HCT116 (cell line): ENCODE measurements around the gene CLCN4. TPM values are rescaled to one million over a fixed set of nuclear protein-coding genes. Genes with fewer than 3 reads are reported as not detected.

ENCODE experiments used
- ATAC-seq: fragments of 200-7000 bp; cut with Tn5 transposase; 2 replicates; pipeline ENCODE4 v1.9.1; 2020; ENCODE audit warnings: mild to moderate bottlenecking, moderate library complexity
- BruUV-seq: library from RNA; stranded (reverse); fragments of 400-500 nt; replicated peaks from 2 replicates; lab custom pipeline; 2021; lab: Mats Ljungman, UMichigan
- CTCF ChIA-PET: fragments of 300-600 bp; sonication (Branson Sonifier 250); formaldehyde crosslinking; loops from one replicate; lab custom pipeline; 2021; ENCODE audit warnings: antibody characterized with exemption; lab: Charles Lee
- POLR2A ChIA-PET: fragments of 300-600, 350-600 bp; sonication (Branson Sonifier 250); formaldehyde crosslinking; loops from one replicate; lab custom pipeline; 2021; ENCODE audit warnings: antibody characterized with exemption; lab: Charles Lee
- RAD21 ChIA-PET, 2 experiments: fragments of 300-600 bp; sonication (Branson Sonifier 250); formaldehyde crosslinking; loops; one replicate each; lab custom pipeline; 2023; ENCODE audit warnings: low total read pairs in 2 of 2; ENCODE audit not compliant: uncharacterized antibody in 2 of 2, unreplicated experiment in 2 of 2, low non-redundant PET in 1 of 2; lab: Charles Lee
- DNase-seq: peaks from one replicate; pipeline ENCODE4 v3.0.0-alpha.2; 2010; ENCODE audit warnings: low read depth, low spot score
- H2AFZ ChIP-seq: fragments of 200-600 bp; shearing (Covaris generic), sonication (generic); 2 replicates; pipeline ENCODE4 v1.6.1; 2017; ENCODE audit warnings: low read depth, mixed run types, mixed read lengths, antibody characterized with exemption, low read length; ENCODE audit not compliant: poor library complexity, severe bottlenecking
- H3K27ac ChIP-seq: 2 replicates; pipeline ENCODE4 v1.5.1; 2012; ENCODE audit warnings: low read depth, low read length
- H3K27me3 ChIP-seq: fragments of 200-600 bp; sonication (generic); 2 replicates; pipeline ENCODE4 v1.6.1; 2016; ENCODE audit warnings: mixed run types, low read length, mixed read lengths; ENCODE audit not compliant: insufficient read depth
- H3K36me3 ChIP-seq, 2 experiments: fragments of 200-500 bp in 1 of 2; fragments of 200-600 bp in 1 of 2; sonication (Bioruptor generic) in 1 of 2; sonication (generic) in 1 of 2; 2 replicates each; pipeline versions ENCODE4 v1.5.1 to v1.6.1; 2014 to 2016; ENCODE audit warnings: low read length in 2 of 2, inconsistent platforms in 1 of 2, mixed read lengths in 1 of 2, mixed run types in 1 of 2; ENCODE audit not compliant: insufficient read depth in 2 of 2, control insufficient read depth in 1 of 2
- H3K4me1 ChIP-seq, 2 experiments: fragments of 200-600 bp in 1 of 2; sonication (generic) in 1 of 2; 2 replicates each; pipeline versions ENCODE4 v1.5.1 to v1.6.1; 2012 to 2017; ENCODE audit warnings: low read length in 2 of 2, inconsistent platforms in 1 of 2, mild to moderate bottlenecking in 1 of 2, mixed read lengths in 1 of 2, mixed run types in 1 of 2, moderate library complexity in 1 of 2; ENCODE audit not compliant: insufficient read depth in 2 of 2, control insufficient read depth in 1 of 2
- H3K4me2 ChIP-seq: fragments of 200-600 bp; sonication (generic); 2 replicates; pipeline ENCODE4 v1.6.1; 2017; ENCODE audit warnings: mixed run types, low read length, mixed read lengths
- H3K4me3 ChIP-seq, 2 experiments: fragments of 200-600 bp in 1 of 2; sonication (generic) in 1 of 2; replicated peaks in 1 of 2; 2 replicates each; pipeline ENCODE4 v1.5.1; 2011 to 2016; ENCODE audit warnings: low read length in 2 of 2, control low read depth in 1 of 2, low read depth in 1 of 2, mild to moderate bottlenecking in 1 of 2, mixed read lengths in 1 of 2, mixed run types in 1 of 2
- H3K79me2 ChIP-seq: fragments of 200-600 bp; sonication (generic); 2 replicates; pipeline ENCODE4 v1.6.1; 2017; ENCODE audit warnings: mild to moderate bottlenecking, mixed run types, low read length, moderate library complexity, mixed read lengths; ENCODE audit not compliant: insufficient read depth
- H3K9ac ChIP-seq: fragments of 200-600 bp; sonication (generic); 2 replicates; pipeline ENCODE4 v1.6.1; 2016; ENCODE audit warnings: low read length, mixed read lengths
- H3K9me2 ChIP-seq: fragments of 200-600 bp; sonication (generic), shearing (Covaris generic); 2 replicates; pipeline ENCODE4 v1.6.1; 2017; ENCODE audit warnings: mixed run types, mild to moderate bottlenecking, moderate library complexity; ENCODE audit not compliant: insufficient read depth
- H3K9me3 ChIP-seq, 2 experiments: fragments of 200-500 bp in 1 of 2; fragments of 200-600 bp in 1 of 2; sonication (Bioruptor generic) in 1 of 2; sonication (generic) in 1 of 2; 2 replicates each; pipeline ENCODE4 v1.6.1; 2014 to 2017; ENCODE audit warnings: low read length in 2 of 2, mixed read lengths in 2 of 2, inconsistent platforms in 1 of 2, low read depth in 1 of 2, mild to moderate bottlenecking in 1 of 2, mixed run types in 1 of 2, moderate library complexity in 1 of 2; ENCODE audit not compliant: control insufficient read depth in 1 of 2, insufficient read depth in 1 of 2
- H4K20me1 ChIP-seq: fragments of 200-600 bp; sonication (generic), shearing (Covaris generic); 2 replicates; pipeline ENCODE4 v1.6.1; 2017; ENCODE audit warnings: mixed run types, mild to moderate bottlenecking, moderate library complexity; ENCODE audit not compliant: insufficient read depth
- ATF3 ChIP-seq: IDR thresholded peaks from 2 replicates; pipeline ENCODE4 v1.6.1; 2012
- CBX3 ChIP-seq: IDR thresholded peaks from 2 replicates; pipeline ENCODE4 v1.6.1; 2012; ENCODE audit warnings: low read depth
- CEBPB ChIP-seq: IDR thresholded peaks from 2 replicates; pipeline ENCODE4 v1.6.1; 2012; ENCODE audit warnings: low read depth
- ELF1 ChIP-seq: IDR thresholded peaks from 2 replicates; pipeline ENCODE4 v1.6.1; 2012; ENCODE audit warnings: low read depth, borderline replicate concordance
- EZH2 ChIP-seq: fragments of 200-600 bp; sonication (generic); IDR thresholded peaks from 2 replicates; pipeline ENCODE4 v1.6.1; 2017; ENCODE audit warnings: antibody characterized with exemption, mixed run types
- JUND ChIP-seq: IDR thresholded peaks from 2 replicates; pipeline ENCODE4 v1.6.1; 2012
- MAX ChIP-seq: IDR thresholded peaks from 2 replicates; pipeline ENCODE4 v1.6.1; 2012
- POLR2A ChIP-seq: IDR thresholded peaks from 2 replicates; pipeline ENCODE4 v1.7.0; 2011; ENCODE audit warnings: borderline replicate concordance; ENCODE audit not compliant: insufficient read depth, insufficient read length; ENCODE audit errors: extremely low read depth
- POLR2AphosphoS5 ChIP-seq: IDR thresholded peaks from 2 replicates; pipeline ENCODE4 v1.6.1; 2011; ENCODE audit warnings: mild to moderate bottlenecking, low read depth, low read length, moderate library complexity
- SIN3A ChIP-seq: IDR thresholded peaks from 2 replicates; pipeline ENCODE4 v1.6.1; 2012; ENCODE audit warnings: low read depth
- SP1 ChIP-seq: IDR thresholded peaks from 2 replicates; pipeline ENCODE4 v1.6.1; 2012; ENCODE audit warnings: low read depth
- ZFX ChIP-seq: fragments of 450-650 bp; IDR thresholded peaks from 2 replicates; pipeline ENCODE4 v1.6.1; 2017
- ZNF274 ChIP-seq: fragments of 200-500 bp; sonication (Bioruptor generic); IDR thresholded peaks from 2 replicates; pipeline ENCODE4 v1.6.1; 2014; ENCODE audit warnings: mild to moderate bottlenecking, low read depth, low read length, inconsistent platforms
- intact Hi-C: fragments of 100-400 bp; cut with micrococcal nuclease; formaldehyde crosslinking; loops from 2 replicates; pipeline ENCODE4 v1.10.0; 2022
- total RNA-seq: library from RNA; stranded (reverse); gene quantifications from one replicate; pipeline ENCODE4 v1.2.1, GENCODE V29; 2021; ENCODE audit not compliant: unreplicated experiment
- TF ChIP-seq, protein P1 (sequence below), 3 experiments: fragments of 200-600 bp in 1 of 3; sonication (generic) in 1 of 3; IDR thresholded peaks in 2 of 3; conservative IDR thresholded peaks in 1 of 3; 2 replicates each; pipeline ENCODE4 v1.5.1; 2012 to 2017; ENCODE audit warnings: low read depth in 2 of 3, low read length in 2 of 3, antibody characterized with exemption in 1 of 3, borderline replicate concordance in 1 of 3, control low read depth in 1 of 3, mild to moderate bottlenecking in 1 of 3, mixed read lengths in 1 of 3, mixed run types in 1 of 3, moderate library complexity in 1 of 3; ENCODE audit not compliant: insufficient read depth in 1 of 3
- TF ChIP-seq, protein P2 (sequence below): IDR thresholded peaks from 2 replicates; pipeline ENCODE4 v1.6.1; 2011; ENCODE audit warnings: mild to moderate bottlenecking, low read length, moderate library complexity; ENCODE audit not compliant: insufficient replicate concordance; ENCODE audit errors: extremely low read depth

CLCN4 gene
- total RNA-seq, 1 experiment from 2014 or later, result 3.1 TPM

GRCh38 chrX:10120828-10121227, 35.9 kb upstream of the CLCN4 start:
- no peaks in the 10 kb centered on the region for H3K36me3 ChIP-seq
- H3K27ac ChIP-seq, result no peak overlapping the region
- no peaks in the 10 kb centered on the region for H3K9me2 ChIP-seq
- H3K79me2 ChIP-seq, result no peaks in the 10 kb centered on the region
- H3K4me3 ChIP-seq, result no peak overlapping the region
- no TSS peak for BruUV-seq
- H3K4me1 ChIP-seq, result no peaks in the 10 kb centered on the region
- no peaks in the 10 kb centered on the region for H3K27me3 ChIP-seq
- ATAC-seq, result no peak
- no peak overlapping the region for H2AFZ ChIP-seq
- H4K20me1 ChIP-seq, result no peaks in the 10 kb centered on the region
- TF ChIP-seq, protein P1, sequence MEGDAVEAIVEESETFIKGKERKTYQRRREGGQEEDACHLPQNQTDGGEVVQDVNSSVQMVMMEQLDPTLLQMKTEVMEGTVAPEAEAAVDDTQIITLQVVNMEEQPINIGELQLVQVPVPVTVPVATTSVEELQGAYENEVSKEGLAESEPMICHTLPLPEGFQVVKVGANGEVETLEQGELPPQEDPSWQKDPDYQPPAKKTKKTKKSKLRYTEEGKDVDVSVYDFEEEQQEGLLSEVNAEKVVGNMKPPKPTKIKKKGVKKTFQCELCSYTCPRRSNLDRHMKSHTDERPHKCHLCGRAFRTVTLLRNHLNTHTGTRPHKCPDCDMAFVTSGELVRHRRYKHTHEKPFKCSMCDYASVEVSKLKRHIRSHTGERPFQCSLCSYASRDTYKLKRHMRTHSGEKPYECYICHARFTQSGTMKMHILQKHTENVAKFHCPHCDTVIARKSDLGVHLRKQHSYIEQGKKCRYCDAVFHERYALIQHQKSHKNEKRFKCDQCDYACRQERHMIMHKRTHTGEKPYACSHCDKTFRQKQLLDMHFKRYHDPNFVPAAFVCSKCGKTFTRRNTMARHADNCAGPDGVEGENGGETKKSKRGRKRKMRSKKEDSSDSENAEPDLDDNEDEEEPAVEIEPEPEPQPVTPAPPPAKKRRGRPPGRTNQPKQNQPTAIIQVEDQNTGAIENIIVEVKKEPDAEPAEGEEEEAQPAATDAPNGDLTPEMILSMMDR (IDR thresholded peaks at IDR 0.05 in 2 of 3, conservative IDR thresholded peaks at IDR 0.05 in 1 of 3; ENCODE audit: borderline replicate concordance in 1 of 3, insufficient read depth in 1 of 3, low read depth in 2 of 3, low read length in 2 of 3), result no peak
- ChIA-PET RAD21 (no interaction called here), POLR2A (no interaction called here), CTCF (no interaction called here)
- H3K4me2 ChIP-seq, result no peak overlapping the region
- no peak for DNase-seq
- no peak overlapping the region for H3K9ac ChIP-seq
- intact Hi-C loops, result no loop called here
- peaks cover 8 to 20% of the 10 kb centered on the region in 2 experiments; a peak in 2 of 4 replicates for H3K9me3 ChIP-seq

DNA sequence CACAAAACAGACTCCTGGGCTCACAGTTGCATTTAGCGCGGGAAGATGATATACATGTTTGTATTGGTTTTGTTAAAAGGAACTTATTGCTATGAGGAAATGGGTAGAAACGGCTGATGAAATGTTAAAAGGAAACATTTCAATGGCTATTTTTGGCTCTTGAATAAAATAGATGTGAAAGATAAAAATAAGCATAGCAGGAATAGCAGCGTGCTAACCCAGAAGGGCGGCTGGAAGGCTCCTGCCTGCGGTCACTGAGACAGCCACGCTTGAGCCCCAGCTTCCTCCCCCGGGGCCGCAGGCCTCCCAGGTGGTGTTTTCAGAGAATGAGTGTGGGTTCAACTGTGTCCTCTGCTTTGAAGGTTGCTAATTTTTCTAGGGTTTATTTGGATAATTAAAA, 35.0 kb upstream of the CLCN4 start:
- Histone ChIP-seq H4K20me1 (no peaks in the 10 kb centered on the region), H3K4me3 (no peak overlapping the region), H3K4me1 (no peaks in the 10 kb centered on the region), H2AFZ (no peak overlapping the region), H3K9ac (no peak overlapping the region), H3K27ac (no peak overlapping the region), H3K4me2 (no peak overlapping the region), H3K9me2 (no peaks in the 10 kb centered on the region), H3K79me2 (no peaks in the 10 kb centered on the region), H3K36me3 (no peaks in the 10 kb centered on the region), H3K9me3 (peaks cover 8 to 20% of the 10 kb centered on the region in 2 experiments; a peak in 2 of 4 replicates), H3K27me3 (no peaks in the 10 kb centered on the region)
- ChIA-PET CTCF (no interaction called here), RAD21 (no interaction called here), POLR2A (no interaction called here)
- no peak for ATAC-seq
- BruUV-seq, result no TSS peak
- intact Hi-C loops, result no loop called here
- no peak for DNase-seq
- TF ChIP-seq SIN3A, result no peak
- no peak for TF ChIP-seq POLR2AphosphoS5
- no peak for TF ChIP-seq CEBPB
- TF ChIP-seq, protein P1 (IDR thresholded peaks at IDR 0.05 in 2 of 3, conservative IDR thresholded peaks at IDR 0.05 in 1 of 3; ENCODE audit: borderline replicate concordance in 1 of 3, insufficient read depth in 1 of 3, low read depth in 2 of 3, low read length in 2 of 3), result no peak
- no peak for TF ChIP-seq ZFX
- no peak for TF ChIP-seq CBX3
- TF ChIP-seq EZH2, result no peak
- no peak for TF ChIP-seq SP1
- TF ChIP-seq, protein P2, sequence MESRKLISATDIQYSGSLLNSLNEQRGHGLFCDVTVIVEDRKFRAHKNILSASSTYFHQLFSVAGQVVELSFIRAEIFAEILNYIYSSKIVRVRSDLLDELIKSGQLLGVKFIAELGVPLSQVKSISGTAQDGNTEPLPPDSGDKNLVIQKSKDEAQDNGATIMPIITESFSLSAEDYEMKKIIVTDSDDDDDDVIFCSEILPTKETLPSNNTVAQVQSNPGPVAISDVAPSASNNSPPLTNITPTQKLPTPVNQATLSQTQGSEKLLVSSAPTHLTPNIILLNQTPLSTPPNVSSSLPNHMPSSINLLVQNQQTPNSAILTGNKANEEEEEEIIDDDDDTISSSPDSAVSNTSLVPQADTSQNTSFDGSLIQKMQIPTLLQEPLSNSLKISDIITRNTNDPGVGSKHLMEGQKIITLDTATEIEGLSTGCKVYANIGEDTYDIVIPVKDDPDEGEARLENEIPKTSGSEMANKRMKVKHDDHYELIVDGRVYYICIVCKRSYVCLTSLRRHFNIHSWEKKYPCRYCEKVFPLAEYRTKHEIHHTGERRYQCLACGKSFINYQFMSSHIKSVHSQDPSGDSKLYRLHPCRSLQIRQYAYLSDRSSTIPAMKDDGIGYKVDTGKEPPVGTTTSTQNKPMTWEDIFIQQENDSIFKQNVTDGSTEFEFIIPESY, result no peak
- TF ChIP-seq JUND, result no peak
- no peak for TF ChIP-seq MAX
- TF ChIP-seq POLR2A, result no peak
- TF ChIP-seq ATF3, result no peak
- no peak for TF ChIP-seq ELF1
- TF ChIP-seq ZNF274, result no peak
